Activated naive CD8-positive, alpha-beta T cell treated with anti-CD3 and anti-CD28 coated beads, Interleukin-2, amount 50 U/mL, for 24 hours (primary cell): ENCODE measurements around the gene EPAS1.

ENCODE experiments used
- ATAC-seq: fragments of 150-1000 bp; cut with Tn5 transposase; one replicate; pipeline ENCODE4 v1.10.0; 2021
- DNase-seq: peaks from one replicate; pipeline ENCODE4 v3.0.0; 2021
- H3K27ac Mint-ChIP-seq: one replicate; pipeline ENCODE4 v1.8.0; 2021; ENCODE audit warnings: mild to moderate bottlenecking, mixed read lengths
- H3K27me3 Mint-ChIP-seq: one replicate; pipeline ENCODE4 v1.8.0; 2021; ENCODE audit warnings: mixed read lengths
- H3K36me3 Mint-ChIP-seq: one replicate; pipeline ENCODE4 v1.8.0; 2021; ENCODE audit warnings: low read depth, mixed read lengths
- H3K4me1 Mint-ChIP-seq: one replicate; pipeline ENCODE4 v1.8.0; 2021; ENCODE audit warnings: mixed read lengths
- H3K4me3 Mint-ChIP-seq: one replicate; pipeline ENCODE4 v1.8.0; 2021; ENCODE audit warnings: mild to moderate bottlenecking, moderate library complexity, mixed read lengths
- H3K9me3 Mint-ChIP-seq: one replicate; pipeline ENCODE4 v1.8.0; 2021; ENCODE audit warnings: mixed read lengths

EPAS1 gene

GRCh38 chr2:46296840-46297545, at the start of gene EPAS1:
TSS of gene EPAS1 (plus strand) at chr2:46297407. CDS start at chr2:46297912, 505 bp downstream.
- Mint-ChIP-seq H3K9me3 (no peaks in the 10 kb centered on the region), H3K27ac (peak within 1 kb of the TSS; percentile 67), H3K36me3 (no peaks in the 10 kb centered on the region), H3K27me3 (peaks cover 60% of the 10 kb centered on the region), H3K4me3 (peak within 1 kb of the TSS; percentile 79), H3K4me1 (peaks cover 24% of the 10 kb centered on the region)
- DNase-seq, result peak; percentile 76
- ATAC-seq, result peak; percentile 80

DNA sequence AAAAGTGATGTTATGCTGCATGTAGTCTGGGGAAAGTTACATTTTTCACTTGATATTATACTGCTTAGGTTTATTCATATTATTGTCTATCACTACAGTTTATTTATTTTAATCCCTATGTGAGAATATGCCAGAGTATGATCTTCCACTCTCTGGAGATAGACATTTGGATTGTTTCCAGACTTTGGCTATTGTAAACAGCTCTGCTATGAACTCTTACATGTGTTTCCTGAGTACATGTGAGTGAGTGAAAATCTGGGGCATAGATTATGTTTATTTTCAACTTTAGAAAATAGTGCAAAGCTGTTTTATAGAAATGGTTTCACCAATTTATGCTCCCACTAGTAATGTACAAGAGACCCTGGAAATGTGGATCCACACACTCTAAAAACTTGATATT, 49.0 kb upstream of the EPAS1 start:
- no peaks in the 10 kb centered on the region for H3K9me3 Mint-ChIP-seq
- H3K36me3 Mint-ChIP-seq, result no peaks in the 10 kb centered on the region
- ATAC-seq (no peak), DNase-seq (no peak)
- no peak overlapping the region for H3K27ac Mint-ChIP-seq
- no peak overlapping the region for H3K4me3 Mint-ChIP-seq
- H3K4me1 Mint-ChIP-seq, result no peaks in the 10 kb centered on the region
- no peaks in the 10 kb centered on the region for H3K27me3 Mint-ChIP-seq

DNA sequence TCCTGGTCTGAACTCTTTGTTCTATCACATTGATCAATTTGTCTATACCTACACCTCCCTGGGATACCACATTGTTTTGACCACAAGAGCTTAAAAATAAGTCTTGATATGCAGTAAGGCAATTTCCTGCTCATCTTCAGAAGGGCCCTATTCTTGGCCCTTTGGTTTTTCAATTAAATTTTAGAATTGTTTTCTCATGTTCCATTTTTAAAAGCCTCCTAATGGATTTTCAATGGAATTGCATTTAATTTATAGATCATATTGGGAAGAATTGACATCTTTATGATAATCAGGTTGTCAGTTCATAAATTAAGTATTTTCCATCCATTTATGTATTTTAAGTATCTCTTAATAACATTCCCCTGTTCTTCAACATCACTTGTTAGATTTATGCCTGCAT, 47.6 kb upstream of the EPAS1 start:
- H3K9me3 Mint-ChIP-seq, result no peaks in the 10 kb centered on the region
- ATAC-seq (no peak), DNase-seq (no peak)
- no peak overlapping the region for H3K4me3 Mint-ChIP-seq
- H3K27me3 Mint-ChIP-seq, result no peaks in the 10 kb centered on the region
- H3K27ac Mint-ChIP-seq, result no peak overlapping the region
- no peaks in the 10 kb centered on the region for H3K36me3 Mint-ChIP-seq
- H3K4me1 Mint-ChIP-seq, result no peaks in the 10 kb centered on the region

- Mint-ChIP-seq H3K36me3 (no peaks in the 10 kb centered on the region), H3K27me3 (no peaks in the 10 kb centered on the region), H3K27ac (no peak overlapping the region), H3K9me3 (no peaks in the 10 kb centered on the region), H3K4me3 (no peak overlapping the region), H3K4me1 (no peaks in the 10 kb centered on the region)
- ATAC-seq (no peak), DNase-seq (no peak)
These were observed 44.1 kb upstream of the EPAS1 start for GRCh38 chr2:46252891-46253659.

- no peaks in the 10 kb centered on the region for H3K36me3 Mint-ChIP-seq
- H3K4me3 Mint-ChIP-seq, result no peak overlapping the region
- H3K27me3 Mint-ChIP-seq, result no peaks in the 10 kb centered on the region
- DNase-seq (no peak), ATAC-seq (no peak)
- no peak overlapping the region for H3K27ac Mint-ChIP-seq
- no peaks in the 10 kb centered on the region for H3K9me3 Mint-ChIP-seq
- no peaks in the 10 kb centered on the region for H3K4me1 Mint-ChIP-seq
These were observed 42.7 kb upstream of the EPAS1 start for GRCh38 chr2:46254474-46254873.

GRCh38 chr2:46256563-46257142, 40.6 kb upstream of the EPAS1 start:
- no peaks in the 10 kb centered on the region for H3K9me3 Mint-ChIP-seq
- no peak overlapping the region for H3K27ac Mint-ChIP-seq
- ATAC-seq (no peak), DNase-seq (no peak)
- H3K4me1 Mint-ChIP-seq, result no peaks in the 10 kb centered on the region
- no peaks in the 10 kb centered on the region for H3K36me3 Mint-ChIP-seq
- no peak overlapping the region for H3K4me3 Mint-ChIP-seq
- no peaks in the 10 kb centered on the region for H3K27me3 Mint-ChIP-seq

GRCh38 chr2:46257476-46257875, 39.7 kb upstream of the EPAS1 start:
- Mint-ChIP-seq H3K4me3 (no peak overlapping the region), H3K4me1 (no peaks in the 10 kb centered on the region), H3K27me3 (no peaks in the 10 kb centered on the region), H3K36me3 (no peaks in the 10 kb centered on the region), H3K27ac (no peak overlapping the region), H3K9me3 (no peaks in the 10 kb centered on the region)
- ATAC-seq (no peak), DNase-seq (no peak)

DNA sequence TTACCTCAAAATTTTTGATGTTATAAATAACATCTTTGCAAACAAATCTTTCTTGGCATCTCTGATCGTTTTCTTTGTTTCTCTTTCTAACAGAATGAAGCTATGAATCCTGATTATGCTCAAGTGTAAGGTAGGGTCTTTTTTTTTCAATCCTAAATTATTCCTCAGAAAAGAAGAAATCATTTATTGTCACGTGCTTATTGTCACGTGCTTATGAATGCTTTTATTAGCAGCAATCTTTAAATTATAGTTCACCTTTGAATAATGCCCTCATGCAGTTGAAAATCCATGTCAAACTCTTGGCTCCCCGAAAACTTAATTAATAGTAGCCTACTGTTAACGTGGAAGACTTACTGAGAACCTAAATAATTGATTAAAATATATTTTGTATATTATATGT, 39.2 kb upstream of the EPAS1 start:
- no peak overlapping the region for H3K27ac Mint-ChIP-seq
- no peaks in the 10 kb centered on the region for H3K36me3 Mint-ChIP-seq
- ATAC-seq, result no peak
- H3K27me3 Mint-ChIP-seq, result no peaks in the 10 kb centered on the region
- H3K4me1 Mint-ChIP-seq, result no peaks in the 10 kb centered on the region
- no peak overlapping the region for H3K4me3 Mint-ChIP-seq
- no peaks in the 10 kb centered on the region for H3K9me3 Mint-ChIP-seq
- no peak for DNase-seq

GRCh38 chr2:46258937-46259776, 38.0 kb upstream of the EPAS1 start:
- Mint-ChIP-seq H3K9me3 (no peaks in the 10 kb centered on the region), H3K4me3 (no peak overlapping the region), H3K4me1 (no peaks in the 10 kb centered on the region), H3K27ac (no peak overlapping the region), H3K36me3 (no peaks in the 10 kb centered on the region), H3K27me3 (no peaks in the 10 kb centered on the region)
- DNase-seq (no peak), ATAC-seq (no peak)

- Mint-ChIP-seq H3K27ac (no peak overlapping the region), H3K9me3 (no peaks in the 10 kb centered on the region), H3K36me3 (no peaks in the 10 kb centered on the region), H3K27me3 (no peaks in the 10 kb centered on the region), H3K4me3 (no peak overlapping the region), H3K4me1 (no peaks in the 10 kb centered on the region)
- DNase-seq (no peak), ATAC-seq (no peak)
These were observed 37.4 kb upstream of the EPAS1 start for GRCh38 chr2:46259777-46260168.

DNA sequence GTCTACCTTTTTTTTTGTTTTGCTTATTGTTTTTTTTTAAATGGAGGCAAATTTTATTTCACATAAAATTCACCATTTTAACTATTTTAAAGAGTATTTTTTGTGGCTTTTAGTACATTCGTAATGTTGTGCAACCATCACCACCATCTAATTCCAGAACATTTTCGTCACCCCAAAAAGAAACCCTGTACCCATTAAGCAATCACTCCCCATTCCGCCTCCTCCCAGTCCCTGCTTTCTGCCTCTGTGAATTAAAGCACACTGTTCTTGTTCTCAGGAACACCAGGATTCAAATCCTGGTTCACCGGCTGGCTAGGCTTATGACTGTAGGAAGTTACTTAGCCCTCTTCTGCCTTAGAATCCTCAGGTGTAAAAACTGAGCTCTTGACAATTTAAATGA, 36.9 kb upstream of the EPAS1 start:
- no peak overlapping the region for H3K27ac Mint-ChIP-seq
- no peak for DNase-seq
- H3K4me1 Mint-ChIP-seq, result no peaks in the 10 kb centered on the region
- no peaks in the 10 kb centered on the region for H3K36me3 Mint-ChIP-seq
- ATAC-seq, result no peak
- peaks cover under 1% of the 10 kb centered on the region for H3K27me3 Mint-ChIP-seq
- no peaks in the 10 kb centered on the region for H3K9me3 Mint-ChIP-seq
- H3K4me3 Mint-ChIP-seq, result no peak overlapping the region

DNA sequence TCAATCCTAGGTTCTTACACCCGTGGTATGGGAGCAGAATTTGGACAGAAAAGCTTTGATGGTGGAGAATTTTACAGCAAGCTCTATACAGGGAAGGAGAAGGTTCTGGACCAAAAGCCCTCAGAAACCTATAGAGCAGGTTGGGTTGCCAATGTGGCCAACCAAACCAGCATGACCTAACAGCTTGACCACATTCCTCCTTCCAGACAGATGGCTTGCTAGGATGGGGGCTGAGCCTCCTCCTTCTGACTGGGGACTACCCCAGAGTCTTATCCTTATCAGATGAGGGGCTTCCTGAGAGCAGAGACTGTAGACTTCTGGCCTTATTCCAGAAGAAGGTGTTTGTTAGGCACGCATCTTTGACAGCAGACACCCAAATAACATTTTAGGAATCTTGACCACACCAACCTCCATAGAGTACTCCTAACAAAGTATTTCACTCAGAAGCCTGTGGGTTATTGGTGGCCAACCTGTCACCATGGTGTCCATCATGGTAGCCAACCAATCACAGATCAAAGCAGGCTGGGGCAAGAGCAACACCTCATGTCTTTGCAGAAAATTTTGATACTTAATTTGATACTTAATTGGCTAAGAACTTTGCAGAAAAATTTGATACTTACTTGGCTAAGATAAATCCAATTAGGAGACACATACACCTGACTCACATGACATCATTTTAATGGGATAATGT, 34.8 kb upstream of the EPAS1 start:
- ATAC-seq, result no peak
- H3K27me3 Mint-ChIP-seq, result peaks cover 4% of the 10 kb centered on the region
- no peak for DNase-seq
- H3K4me3 Mint-ChIP-seq, result no peak overlapping the region
- H3K36me3 Mint-ChIP-seq, result no peaks in the 10 kb centered on the region
- H3K4me1 Mint-ChIP-seq, result no peaks in the 10 kb centered on the region
- no peaks in the 10 kb centered on the region for H3K9me3 Mint-ChIP-seq
- no peak overlapping the region for H3K27ac Mint-ChIP-seq

DNA sequence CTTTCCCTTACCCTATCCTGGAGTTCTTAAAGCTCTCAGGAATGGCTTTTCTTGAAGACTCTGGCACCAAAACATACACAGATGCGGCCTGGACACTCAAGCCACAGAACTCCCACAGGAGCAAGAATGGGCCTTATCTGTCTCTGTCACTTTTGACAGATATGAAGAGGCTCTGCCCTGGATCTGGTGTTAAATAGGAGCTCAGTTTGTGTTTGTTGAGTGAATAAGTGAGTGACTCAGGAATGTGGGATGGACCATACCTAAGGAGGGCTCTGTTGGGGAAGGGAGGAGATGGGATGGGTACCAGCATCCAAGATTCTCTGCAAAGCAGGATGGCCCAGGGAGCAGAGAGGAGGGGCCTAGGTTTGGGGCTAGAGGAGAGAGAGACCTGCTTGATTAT, 33.9 kb upstream of the EPAS1 start:
- Mint-ChIP-seq H3K36me3 (no peaks in the 10 kb centered on the region), H3K27me3 (peaks cover 4% of the 10 kb centered on the region), H3K4me1 (peaks cover 3% of the 10 kb centered on the region), H3K27ac (no peak overlapping the region), H3K9me3 (no peaks in the 10 kb centered on the region), H3K4me3 (no peak overlapping the region)
- DNase-seq, result no peak
- ATAC-seq, result no peak

GRCh38 chr2:46264447-46264846, 32.8 kb upstream of the EPAS1 start:
- Mint-ChIP-seq H3K4me1 (peaks cover 9% of the 10 kb centered on the region), H3K4me3 (no peak overlapping the region), H3K27me3 (peaks cover 4% of the 10 kb centered on the region), H3K27ac (no peak overlapping the region), H3K36me3 (no peaks in the 10 kb centered on the region), H3K9me3 (no peaks in the 10 kb centered on the region)
- ATAC-seq (no peak), DNase-seq (no peak)
